ENCODE results near the gene CDH13. TPM values are rescaled to one million over a fixed set of nuclear protein-coding genes. Genes with fewer than 3 reads are reported as not detected.
A peak's percentile ranks its signal among the peaks of the same experiment; 100 is the strongest.

The CDH13 gene
- total RNA-seq, 1 experiment from 2014 or later, result 0.56 TPM

DNA sequence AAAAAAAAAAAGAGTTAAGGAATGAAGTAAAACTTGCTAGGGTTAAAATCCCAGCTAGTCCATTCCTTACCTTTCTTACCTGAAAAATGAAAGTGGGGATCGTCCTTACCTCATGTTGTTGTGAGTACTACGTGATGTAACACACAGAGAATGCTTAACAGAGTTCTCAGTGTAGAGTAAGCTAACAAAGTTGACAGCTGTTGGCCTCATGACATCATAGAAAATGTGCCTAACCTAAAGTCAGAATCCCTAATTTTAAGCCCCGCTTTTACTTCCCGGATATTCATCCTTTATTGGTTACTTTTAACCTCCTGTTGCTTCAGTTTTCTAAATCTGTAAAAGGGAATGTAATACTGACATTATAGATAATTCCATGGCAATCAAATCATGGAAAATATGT, 675.2 kb downstream of the CDH13 start:
- Histone ChIP-seq H4K20me1 (ENCODE audit: insufficient read depth, low read depth, low read length) (no peaks in the 10 kb centered on the region), H3K36me3 (ENCODE audit: insufficient read depth, low read length) (no peaks in the 10 kb centered on the region)

DNA sequence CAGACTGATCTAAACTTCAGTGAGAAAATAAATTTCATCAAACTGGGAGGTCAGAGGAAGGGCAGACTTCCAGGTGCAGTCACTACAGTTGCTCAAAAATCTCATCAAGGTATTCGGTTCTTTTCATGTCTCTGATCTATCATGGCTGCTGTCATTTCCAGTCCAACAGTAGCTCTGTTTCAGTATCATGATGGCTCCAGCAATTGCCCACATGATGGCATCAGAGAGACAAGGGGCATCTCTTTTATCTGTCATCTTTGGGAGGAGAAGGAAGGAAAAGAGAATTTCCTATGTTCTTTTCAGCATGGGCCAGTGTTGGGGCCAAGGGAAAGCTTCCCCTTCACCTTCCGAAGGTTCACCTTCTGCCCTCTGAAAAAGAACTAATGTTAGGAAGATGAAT, 676.1 kb downstream of the CDH13 start:
- no peaks in the 10 kb centered on the region for H3K79me2 ChIP-seq (ENCODE audit: low read length)
- H3K9ac ChIP-seq (ENCODE audit: low read length), result no peak overlapping the region
- no peaks in the 10 kb centered on the region for H3K36me3 ChIP-seq (ENCODE audit: insufficient read depth, low read length)
- H3K4me3 ChIP-seq (ENCODE audit: low read length), result no peak overlapping the region
- H3K4me2 ChIP-seq (ENCODE audit: low read depth, low read length, poor library complexity, severe bottlenecking), result no peak overlapping the region
- no peaks in the 10 kb centered on the region for H3K27me3 ChIP-seq (ENCODE audit: low read length)
- H3K9me3 ChIP-seq (ENCODE audit: low read length), result no peaks in the 10 kb centered on the region
- no peaks in the 10 kb centered on the region for H3K4me1 ChIP-seq (ENCODE audit: low read length)
- no peaks in the 10 kb centered on the region for H4K20me1 ChIP-seq (ENCODE audit: insufficient read depth, low read depth, low read length)
- no peaks in the 10 kb centered on the region for H3K9me2 ChIP-seq (replicated peaks; ENCODE audit: insufficient read depth, low read length)
- no peak overlapping the region for H2AFZ ChIP-seq (ENCODE audit: low read length)
- no peak overlapping the region for H3K27ac ChIP-seq (ENCODE audit: low read length)
- peak; percentile 46 for DNase-seq

More for the DNA sequence above, 675.2 kb downstream of the CDH13 start:
- Histone ChIP-seq H3K9me3 (ENCODE audit: low read length) (no peaks in the 10 kb centered on the region), H2AFZ (ENCODE audit: low read length) (no peak overlapping the region), H3K9ac (ENCODE audit: low read length) (no peak overlapping the region), H3K27ac (ENCODE audit: low read length) (no peak overlapping the region), H3K9me2 (replicated peaks; ENCODE audit: insufficient read depth, low read length) (no peaks in the 10 kb centered on the region), H3K27me3 (ENCODE audit: low read length) (no peaks in the 10 kb centered on the region), H3K4me2 (ENCODE audit: low read depth, low read length, poor library complexity, severe bottlenecking) (no peak overlapping the region), H3K4me3 (ENCODE audit: low read length) (no peak overlapping the region), H3K4me1 (ENCODE audit: low read length) (no peaks in the 10 kb centered on the region), H3K79me2 (ENCODE audit: low read length) (no peaks in the 10 kb centered on the region)
- no peak for DNase-seq

DNA sequence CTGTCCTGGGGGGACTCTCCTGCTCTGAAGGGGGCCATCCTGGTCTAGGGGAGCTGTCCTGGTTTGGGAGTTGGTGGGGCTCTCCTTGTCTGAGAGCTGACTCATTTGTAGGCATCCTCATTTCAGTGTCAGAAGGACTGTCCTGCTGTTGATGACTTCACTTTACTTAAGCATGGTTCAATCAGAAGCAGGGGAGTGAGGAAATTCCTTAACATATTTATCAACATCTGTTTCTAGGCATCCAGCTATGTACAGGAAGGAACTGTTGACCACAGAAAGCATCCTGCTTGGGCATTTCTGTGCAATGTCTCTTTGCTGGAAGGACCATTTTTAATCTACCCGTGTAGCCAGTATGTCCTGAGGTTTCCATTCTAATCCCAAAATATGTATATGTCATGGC, 678.3 kb downstream of the CDH13 start:
- Histone ChIP-seq H3K9ac (ENCODE audit: low read length) (no peak overlapping the region), H3K9me2 (replicated peaks; ENCODE audit: insufficient read depth, low read length) (no peaks in the 10 kb centered on the region), H3K4me3 (ENCODE audit: low read length) (no peak overlapping the region), H3K79me2 (ENCODE audit: low read length) (no peaks in the 10 kb centered on the region), H3K9me3 (ENCODE audit: low read length) (no peaks in the 10 kb centered on the region), H4K20me1 (ENCODE audit: insufficient read depth, low read depth, low read length) (no peaks in the 10 kb centered on the region), H3K4me2 (ENCODE audit: low read depth, low read length, poor library complexity, severe bottlenecking) (no peak overlapping the region), H3K27me3 (ENCODE audit: low read length) (no peaks in the 10 kb centered on the region), H3K4me1 (ENCODE audit: low read length) (no peaks in the 10 kb centered on the region), H3K36me3 (ENCODE audit: insufficient read depth, low read length) (no peaks in the 10 kb centered on the region), H2AFZ (ENCODE audit: low read length) (no peak overlapping the region), H3K27ac (ENCODE audit: low read length) (no peak overlapping the region)
- DNase-seq, result no peak

DNA sequence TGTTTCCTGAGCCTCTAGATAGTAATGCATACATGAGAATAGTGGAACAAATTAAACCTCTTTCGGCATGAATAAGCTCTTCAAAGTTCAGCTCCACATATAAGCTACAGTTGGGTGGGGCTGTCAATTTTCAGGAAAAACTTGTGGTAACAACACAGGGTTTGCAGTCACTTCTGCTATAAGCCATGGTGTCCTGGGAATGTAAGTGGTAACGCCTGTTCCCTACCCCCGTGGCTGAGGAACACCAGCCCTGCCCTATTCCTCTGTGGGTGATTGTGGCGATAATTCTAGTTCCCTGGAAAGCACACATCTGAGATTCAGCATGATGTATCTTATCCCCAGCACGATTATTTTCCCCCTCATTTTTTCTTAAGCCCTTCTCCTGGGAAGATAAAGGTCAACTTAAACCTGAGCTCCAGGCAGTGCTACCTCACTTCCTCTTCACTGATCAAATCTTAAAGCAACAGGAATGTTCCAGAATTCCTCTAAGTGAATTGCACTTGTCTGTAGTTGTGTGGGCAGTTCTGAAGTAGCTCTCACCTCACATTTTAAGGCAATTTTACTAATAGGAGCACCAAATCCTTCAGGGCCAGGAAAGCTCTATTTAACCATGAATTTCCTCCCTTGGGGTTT, 680.3 kb downstream of the CDH13 start:
- Histone ChIP-seq H3K4me3 (ENCODE audit: low read length) (no peak overlapping the region), H4K20me1 (ENCODE audit: insufficient read depth, low read depth, low read length) (no peaks in the 10 kb centered on the region), H3K4me2 (ENCODE audit: low read depth, low read length, poor library complexity, severe bottlenecking) (no peak overlapping the region), H3K9me3 (ENCODE audit: low read length) (no peaks in the 10 kb centered on the region), H3K36me3 (ENCODE audit: insufficient read depth, low read length) (no peaks in the 10 kb centered on the region), H3K27ac (ENCODE audit: low read length) (no peak overlapping the region), H3K9me2 (replicated peaks; ENCODE audit: insufficient read depth, low read length) (no peaks in the 10 kb centered on the region), H3K79me2 (ENCODE audit: low read length) (no peaks in the 10 kb centered on the region), H3K27me3 (ENCODE audit: low read length) (no peaks in the 10 kb centered on the region), H3K9ac (ENCODE audit: low read length) (no peak overlapping the region), H2AFZ (ENCODE audit: low read length) (no peak overlapping the region), H3K4me1 (ENCODE audit: low read length) (no peaks in the 10 kb centered on the region)
- no peak for DNase-seq

DNA sequence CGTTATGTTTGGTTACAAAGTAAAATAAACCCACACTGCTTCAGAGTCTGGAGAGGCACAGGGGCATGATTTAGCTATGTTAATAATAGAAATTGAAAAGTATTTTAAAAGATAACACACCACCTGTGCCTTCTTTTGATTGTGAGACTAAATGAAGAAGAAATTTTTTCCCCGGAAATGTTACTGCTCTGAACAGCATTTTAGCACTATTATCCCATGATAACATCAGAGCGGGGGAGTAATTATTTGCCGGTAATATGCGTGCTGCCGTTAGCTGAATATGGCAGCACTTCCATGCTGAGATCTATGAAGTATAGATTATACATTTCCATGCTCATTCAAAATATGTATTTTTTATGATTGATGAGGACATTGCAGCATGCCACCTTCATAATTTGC, 680.8 kb downstream of the CDH13 start:
- DNase-seq, result no peak
- H3K79me2 ChIP-seq (ENCODE audit: low read length), result no peaks in the 10 kb centered on the region
- no peaks in the 10 kb centered on the region for H4K20me1 ChIP-seq (ENCODE audit: insufficient read depth, low read depth, low read length)
- H3K9ac ChIP-seq (ENCODE audit: low read length), result no peak overlapping the region
- H2AFZ ChIP-seq (ENCODE audit: low read length), result no peak overlapping the region
- no peaks in the 10 kb centered on the region for H3K9me3 ChIP-seq (ENCODE audit: low read length)
- no peaks in the 10 kb centered on the region for H3K4me1 ChIP-seq (ENCODE audit: low read length)
- no peaks in the 10 kb centered on the region for H3K36me3 ChIP-seq (ENCODE audit: insufficient read depth, low read length)
- no peaks in the 10 kb centered on the region for H3K27me3 ChIP-seq (ENCODE audit: low read length)
- no peak overlapping the region for H3K4me3 ChIP-seq (ENCODE audit: low read length)
- no peak overlapping the region for H3K4me2 ChIP-seq (ENCODE audit: low read depth, low read length, poor library complexity, severe bottlenecking)
- no peaks in the 10 kb centered on the region for H3K9me2 ChIP-seq (replicated peaks; ENCODE audit: insufficient read depth, low read length)
- H3K27ac ChIP-seq (ENCODE audit: low read length), result no peak overlapping the region

DNA sequence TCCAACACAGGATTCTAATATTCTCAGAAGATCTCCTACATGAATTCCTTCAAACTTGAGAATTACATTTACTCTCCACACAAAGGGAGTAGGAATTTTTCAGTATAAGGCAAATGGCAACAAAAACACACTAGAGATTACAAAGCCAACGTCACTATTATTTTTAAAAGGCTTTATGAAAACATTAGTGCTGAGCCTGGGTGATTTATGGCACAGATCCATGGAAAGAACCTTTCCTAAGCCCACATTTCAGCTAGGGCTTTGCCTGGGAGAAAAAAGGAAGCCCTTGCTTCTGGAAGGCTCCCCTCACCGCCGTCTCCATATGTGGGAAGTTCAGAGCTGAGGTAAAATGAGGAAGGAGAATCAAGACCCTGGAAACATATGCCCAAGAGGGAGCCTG, 681.6 kb downstream of the CDH13 start:
- Histone ChIP-seq H3K9me2 (replicated peaks; ENCODE audit: insufficient read depth, low read length) (no peaks in the 10 kb centered on the region), H3K9me3 (ENCODE audit: low read length) (no peaks in the 10 kb centered on the region), H3K27me3 (ENCODE audit: low read length) (no peaks in the 10 kb centered on the region), H3K9ac (ENCODE audit: low read length) (no peak overlapping the region), H3K4me3 (ENCODE audit: low read length) (no peak overlapping the region), H3K4me2 (ENCODE audit: low read depth, low read length, poor library complexity, severe bottlenecking) (no peak overlapping the region), H2AFZ (ENCODE audit: low read length) (no peak overlapping the region), H4K20me1 (ENCODE audit: insufficient read depth, low read depth, low read length) (no peaks in the 10 kb centered on the region), H3K4me1 (ENCODE audit: low read length) (no peaks in the 10 kb centered on the region), H3K27ac (ENCODE audit: low read length) (no peak overlapping the region), H3K36me3 (ENCODE audit: insufficient read depth, low read length) (no peaks in the 10 kb centered on the region), H3K79me2 (ENCODE audit: low read length) (no peaks in the 10 kb centered on the region)
- no peak for DNase-seq

DNA sequence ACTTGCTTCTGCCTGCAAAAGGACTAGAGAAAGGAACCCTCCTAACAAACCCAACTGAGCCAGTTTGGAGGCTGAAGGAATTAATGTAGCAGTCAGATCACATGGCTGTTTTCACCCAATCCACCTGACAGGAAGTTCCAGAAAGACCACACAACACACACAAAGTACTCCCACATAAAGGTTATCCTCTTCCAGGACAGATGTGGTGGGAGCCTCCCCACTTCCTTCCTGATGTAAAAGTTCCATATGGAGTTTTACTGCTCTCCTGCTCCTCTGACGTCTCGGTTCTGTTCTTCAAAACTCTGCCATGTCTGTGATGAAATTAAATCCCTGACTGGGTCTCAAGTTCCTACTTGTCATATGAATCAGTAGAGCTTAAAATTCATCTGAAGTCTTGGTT, 684.0 kb downstream of the CDH13 start:
- no peak overlapping the region for H2AFZ ChIP-seq (ENCODE audit: low read length)
- no peaks in the 10 kb centered on the region for H3K79me2 ChIP-seq (ENCODE audit: low read length)
- no peaks in the 10 kb centered on the region for H3K4me1 ChIP-seq (ENCODE audit: low read length)
- no peak overlapping the region for H3K9ac ChIP-seq (ENCODE audit: low read length)
- no peak overlapping the region for H3K4me2 ChIP-seq (ENCODE audit: low read depth, low read length, poor library complexity, severe bottlenecking)
- no peak overlapping the region for H3K27ac ChIP-seq (ENCODE audit: low read length)
- H3K4me3 ChIP-seq (ENCODE audit: low read length), result no peak overlapping the region
- no peaks in the 10 kb centered on the region for H3K27me3 ChIP-seq (ENCODE audit: low read length)
- no peaks in the 10 kb centered on the region for H4K20me1 ChIP-seq (ENCODE audit: insufficient read depth, low read depth, low read length)
- H3K9me3 ChIP-seq (ENCODE audit: low read length), result no peaks in the 10 kb centered on the region
- H3K36me3 ChIP-seq (ENCODE audit: insufficient read depth, low read length), result no peaks in the 10 kb centered on the region
- H3K9me2 ChIP-seq (replicated peaks; ENCODE audit: insufficient read depth, low read length), result no peaks in the 10 kb centered on the region
- no peak for DNase-seq

DNA sequence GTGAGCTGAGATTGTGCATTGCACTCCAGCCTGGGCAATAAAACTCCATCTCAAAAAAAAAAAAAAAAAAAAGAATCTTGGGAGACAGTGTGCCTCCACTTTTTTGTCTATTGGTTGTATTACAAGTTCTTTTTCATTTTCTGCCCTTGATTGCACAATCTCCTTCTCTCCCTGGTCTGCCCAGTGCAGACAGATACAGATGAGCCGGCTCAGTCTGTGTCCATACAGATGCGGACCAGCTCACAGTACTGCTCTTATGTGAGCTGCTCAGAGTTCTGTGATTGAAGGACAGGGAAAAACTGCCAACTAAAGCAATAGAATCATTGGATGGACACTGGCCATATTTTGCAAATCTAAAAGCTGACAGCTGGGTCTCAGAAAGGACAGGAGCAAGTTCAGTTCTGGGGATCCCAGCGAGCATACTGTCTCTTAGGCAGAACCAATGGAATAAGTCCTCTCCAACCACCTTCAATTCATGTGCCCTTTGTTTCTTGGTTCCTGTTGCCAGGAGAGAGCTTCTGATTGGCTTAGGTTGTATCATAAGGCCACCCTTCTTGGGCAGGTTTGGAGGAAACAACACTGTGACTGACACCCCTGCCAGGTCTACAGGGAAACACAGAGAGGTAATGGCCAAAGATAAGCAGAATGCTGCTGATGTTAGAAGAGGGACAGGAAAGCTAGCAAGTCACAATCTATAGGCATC, 685.4 kb downstream of the CDH13 start:
- Histone ChIP-seq H3K9ac (ENCODE audit: low read length) (no peak overlapping the region), H4K20me1 (ENCODE audit: insufficient read depth, low read depth, low read length) (no peaks in the 10 kb centered on the region), H3K4me3 (ENCODE audit: low read length) (no peak overlapping the region), H3K36me3 (ENCODE audit: insufficient read depth, low read length) (no peaks in the 10 kb centered on the region), H3K27ac (ENCODE audit: low read length) (no peak overlapping the region), H3K9me3 (ENCODE audit: low read length) (no peaks in the 10 kb centered on the region), H3K9me2 (replicated peaks; ENCODE audit: insufficient read depth, low read length) (no peaks in the 10 kb centered on the region), H3K79me2 (ENCODE audit: low read length) (no peaks in the 10 kb centered on the region), H3K27me3 (ENCODE audit: low read length) (no peaks in the 10 kb centered on the region), H3K4me2 (ENCODE audit: low read depth, low read length, poor library complexity, severe bottlenecking) (no peak overlapping the region), H2AFZ (ENCODE audit: low read length) (no peak overlapping the region), H3K4me1 (ENCODE audit: low read length) (no peaks in the 10 kb centered on the region)
- DNase-seq, result no peak
